GM10248 (cell line): ENCODE results near the gene NR2F1-AS1.
"Not testable (repeated sequence)": the region's sequence is repeated elsewhere in the genome, so short reads cannot be mapped to it uniquely, and the experiment has no call there.

ENCODE experiments used
- CTCF ChIA-PET: fragments of 300-600 bp; sonication (Branson Sonifier 250); formaldehyde crosslinking; extraction: SDS; loops from one replicate; lab custom pipeline; 2021; ENCODE audit warnings: antibody characterized with exemption; lab: Yijun Ruan, JAX
- POLR2A ChIA-PET: fragments of 350-650 bp; sonication (Branson Sonifier 250); formaldehyde crosslinking; extraction: SDS; loops from one replicate; lab custom pipeline; 2020; ENCODE audit warnings: antibody characterized with exemption; lab: Yijun Ruan, JAX
- DNase-seq: peaks from one replicate; pipeline ENCODE4 v3.0.0; 2012; ENCODE audit errors: extremely low spot score
- TF ChIP-seq, protein P1 (sequence below): IDR thresholded peaks from 2 replicates; pipeline ENCODE4 v1.5.1; 2012; ENCODE audit warnings: mild to moderate bottlenecking, low read depth; ENCODE audit errors: extremely low read depth, missing control alignments, control extremely low read depth

NR2F1-AS1 gene

DNA sequence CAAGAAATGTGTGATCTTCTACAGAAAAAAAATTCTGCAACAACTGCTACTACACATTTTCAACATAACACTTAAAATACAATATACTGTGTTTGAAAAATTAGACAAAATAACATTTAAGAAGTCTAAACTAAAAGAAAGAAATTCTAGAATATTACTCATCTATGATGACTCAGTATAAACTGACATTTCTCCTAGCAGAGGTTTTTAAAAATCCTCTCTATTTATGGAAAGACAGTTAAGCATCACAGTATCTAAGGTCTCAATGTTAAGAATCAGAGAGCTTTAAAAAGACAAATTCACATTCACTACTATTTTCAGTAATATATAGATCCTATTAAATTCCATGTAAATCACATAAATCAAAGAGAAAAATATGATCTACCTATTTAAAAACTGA is 61.3 kb downstream of the NR2F1-AS1 start:
- DNase-seq, result no peak
- ChIA-PET CTCF (no interaction called here), POLR2A (no interaction called here)
- TF ChIP-seq, protein P1, sequence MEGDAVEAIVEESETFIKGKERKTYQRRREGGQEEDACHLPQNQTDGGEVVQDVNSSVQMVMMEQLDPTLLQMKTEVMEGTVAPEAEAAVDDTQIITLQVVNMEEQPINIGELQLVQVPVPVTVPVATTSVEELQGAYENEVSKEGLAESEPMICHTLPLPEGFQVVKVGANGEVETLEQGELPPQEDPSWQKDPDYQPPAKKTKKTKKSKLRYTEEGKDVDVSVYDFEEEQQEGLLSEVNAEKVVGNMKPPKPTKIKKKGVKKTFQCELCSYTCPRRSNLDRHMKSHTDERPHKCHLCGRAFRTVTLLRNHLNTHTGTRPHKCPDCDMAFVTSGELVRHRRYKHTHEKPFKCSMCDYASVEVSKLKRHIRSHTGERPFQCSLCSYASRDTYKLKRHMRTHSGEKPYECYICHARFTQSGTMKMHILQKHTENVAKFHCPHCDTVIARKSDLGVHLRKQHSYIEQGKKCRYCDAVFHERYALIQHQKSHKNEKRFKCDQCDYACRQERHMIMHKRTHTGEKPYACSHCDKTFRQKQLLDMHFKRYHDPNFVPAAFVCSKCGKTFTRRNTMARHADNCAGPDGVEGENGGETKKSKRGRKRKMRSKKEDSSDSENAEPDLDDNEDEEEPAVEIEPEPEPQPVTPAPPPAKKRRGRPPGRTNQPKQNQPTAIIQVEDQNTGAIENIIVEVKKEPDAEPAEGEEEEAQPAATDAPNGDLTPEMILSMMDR, result no peak

DNA sequence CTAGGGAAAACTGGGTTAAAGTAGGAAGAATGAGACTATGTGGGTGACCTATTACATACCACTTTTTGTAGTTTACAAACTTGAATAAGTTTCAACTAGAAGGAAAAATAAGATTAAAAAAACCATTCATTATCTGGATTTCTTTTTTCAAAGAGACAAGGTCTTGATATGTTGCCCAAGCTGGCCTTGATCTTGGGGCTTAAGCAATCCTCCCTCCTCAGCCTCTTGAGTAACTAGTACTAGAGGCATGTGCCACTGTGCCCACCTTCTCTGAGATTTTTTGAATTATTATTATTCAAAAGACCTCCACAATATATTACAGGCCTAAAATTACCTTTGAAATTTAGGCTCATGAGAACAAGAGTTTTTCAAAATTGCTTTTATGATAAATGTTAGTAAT is 63.2 kb downstream of the NR2F1-AS1 start:
- CTCF ChIA-PET, result no interaction called here
- TF ChIP-seq, protein P1, result no peak
- POLR2A ChIA-PET, result no interaction called here

DNA sequence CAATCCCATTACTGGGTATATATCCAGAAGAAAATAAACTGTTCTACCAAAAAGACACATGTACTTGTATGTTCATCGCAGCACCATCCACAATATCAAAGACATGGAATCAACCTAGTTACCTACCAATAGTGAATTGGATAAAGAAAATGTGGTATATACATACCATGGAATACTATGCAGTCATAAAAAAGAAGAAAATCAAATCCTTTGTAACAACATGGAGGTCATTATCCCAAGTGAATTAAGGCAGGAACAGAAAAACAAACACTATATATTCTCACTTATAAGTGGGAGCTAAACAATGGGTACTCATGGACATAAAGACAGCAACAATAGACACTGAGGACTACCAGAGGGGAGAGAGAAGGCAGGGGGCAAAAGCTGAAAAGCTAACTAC is 67.7 kb downstream of the NR2F1-AS1 start:
- TF ChIP-seq, protein P1, result no peak
- CTCF ChIA-PET, result interaction anchor here (1.2 to 1.9 kb wide), 3 partner anchors 9 to 45 kb away, joined by 3 to 7 read pairs (median 5); no protein-coding TSS in a partner anchor
- no peak for DNase-seq
- POLR2A ChIA-PET, result no interaction called here

More for the DNA sequence above, 63.2 kb downstream of the NR2F1-AS1 start:
- DNase-seq, result no peak

DNA sequence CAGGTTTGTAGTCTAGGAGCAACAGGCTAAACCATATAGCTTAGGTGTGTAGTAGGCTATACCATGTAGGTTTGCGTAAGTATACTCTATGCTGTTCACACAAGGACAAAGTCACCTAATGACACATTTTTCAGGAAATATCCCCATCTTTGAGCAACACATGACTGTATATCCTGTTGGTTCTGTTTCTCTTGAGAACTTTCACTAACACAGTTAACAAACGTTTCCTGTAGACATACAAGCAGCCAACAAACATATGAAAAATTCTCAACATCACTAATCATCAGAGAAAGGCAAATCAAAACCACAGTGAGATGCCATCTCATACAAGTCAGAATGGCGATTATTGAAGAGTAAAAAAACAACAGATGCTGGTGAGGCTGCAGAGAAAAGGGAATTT is 68.2 kb downstream of the NR2F1-AS1 start:
- ChIA-PET POLR2A (no interaction called here), CTCF (interaction anchor here (1.7 to 1.9 kb wide), 2 partner anchors 10 to 13 kb away, joined by 5 to 7 read pairs; no protein-coding TSS in a partner anchor)
- DNase-seq, result no peak
- TF ChIP-seq, protein P1, result no peak

DNA sequence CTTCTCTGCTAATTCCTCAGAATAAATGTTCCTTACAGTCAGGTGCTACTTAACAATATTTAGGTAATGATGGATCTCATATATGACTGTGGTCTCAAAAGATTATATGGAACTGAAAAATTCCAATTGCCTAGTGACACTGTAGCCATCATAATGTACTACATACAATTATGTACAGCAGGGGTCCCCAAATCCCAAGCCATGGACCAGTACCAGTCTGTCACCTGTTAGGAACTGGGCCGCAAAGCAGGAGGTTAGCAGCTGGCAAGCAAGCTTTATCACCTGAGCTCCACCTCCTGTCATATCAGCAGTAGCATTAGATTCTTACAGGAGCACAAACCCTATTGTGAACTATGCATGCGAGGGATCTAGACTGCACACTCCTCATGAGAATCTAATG is 69.6 kb downstream of the NR2F1-AS1 start:
- ChIA-PET POLR2A (no interaction called here), CTCF (no interaction called here)
- TF ChIP-seq, protein P1, result no peak
- no peak for DNase-seq

DNA sequence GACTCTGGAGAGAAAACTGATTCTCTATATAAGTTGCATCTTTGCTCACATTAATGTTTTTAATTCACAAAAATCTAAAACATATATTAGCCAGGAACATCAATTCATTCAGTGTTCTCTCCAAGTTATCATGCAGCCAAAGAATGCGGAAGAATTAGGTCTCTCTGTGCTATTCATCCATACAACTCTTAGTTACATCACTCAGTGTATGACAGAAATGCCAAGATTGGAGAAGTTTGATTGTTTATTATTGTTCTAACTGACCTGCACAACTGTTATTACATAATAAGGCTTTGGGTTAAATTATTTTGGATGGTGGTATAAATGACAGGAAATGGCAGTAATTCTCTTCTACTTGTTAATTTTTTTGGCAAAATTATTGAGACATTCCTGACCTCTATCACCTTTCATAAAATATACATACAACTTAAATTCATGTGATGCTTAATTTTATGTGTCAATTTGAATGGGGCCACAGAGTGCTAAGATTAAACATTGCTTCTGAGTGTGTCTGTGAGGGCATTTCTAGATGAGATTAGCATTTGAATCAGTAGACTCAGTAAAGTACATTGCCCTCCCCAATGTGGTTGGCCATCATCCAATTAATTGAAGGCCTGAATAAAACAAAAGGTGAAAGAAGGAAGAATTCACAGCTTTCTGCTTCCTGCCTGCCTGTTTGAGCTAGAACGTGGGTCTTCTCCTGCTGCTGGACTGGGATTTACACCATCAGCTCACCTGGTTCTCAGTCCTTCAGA is 70.2 kb downstream of the NR2F1-AS1 start:
- ChIA-PET CTCF (no interaction called here), POLR2A (no interaction called here)
- TF ChIP-seq, protein P1, result no peak
- no peak for DNase-seq

DNA sequence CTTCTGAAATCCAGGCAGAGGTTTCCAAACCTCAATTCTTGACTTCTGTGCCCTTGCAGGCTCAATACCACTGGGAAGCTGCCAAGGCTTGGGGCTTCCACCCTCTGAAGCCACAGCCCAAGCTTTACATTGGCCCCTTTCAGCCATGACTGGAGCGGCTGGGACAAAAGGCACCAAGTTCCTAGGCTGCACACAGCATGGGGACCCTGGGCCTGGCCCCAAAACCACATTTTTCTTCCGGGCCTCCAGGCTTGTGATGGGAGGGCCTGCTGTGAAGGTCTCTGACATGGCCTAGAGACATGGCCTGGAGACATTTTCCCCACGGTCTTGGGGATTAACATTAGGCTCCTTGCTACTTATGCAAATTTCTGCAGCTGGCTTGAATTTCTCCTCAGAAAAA is 75.5 kb downstream of the NR2F1-AS1 start:
- CTCF ChIA-PET, POLR2A ChIA-PET, DNase-seq: not testable (repeated sequence)
